Measurements from ENCODE around the gene MGRN1. TPM values are rescaled to one million over a fixed set of nuclear protein-coding genes. Genes with fewer than 3 reads are reported as not detected.

The MGRN1 gene
- total RNA-seq, 1 donor from 2014 or later, result 22.9 TPM

- no peak for DNase-seq (ENCODE audit: low read depth, low spot score)
These were observed 27.2 kb downstream of the MGRN1 start for GRCh38 chr16:4651827-4652226.

GRCh38 chr16:4652561-4652960 is 27.9 kb downstream of the MGRN1 start:
- no peak for DNase-seq (ENCODE audit: low read depth, low spot score)

GRCh38 chr16:4654011-4654963 is 29.7 kb downstream of the MGRN1 start:
- no peak for DNase-seq (ENCODE audit: low read depth, low spot score)

- no peak for DNase-seq (ENCODE audit: low read depth, low spot score)
These were observed 30.5 kb downstream of the MGRN1 start for GRCh38 chr16:4654964-4655590.

GRCh38 chr16:4655801-4656200 is 31.2 kb downstream of the MGRN1 start:
- no peak for DNase-seq (ENCODE audit: low read depth, low spot score)

GRCh38 chr16:4656221-4656620 is 31.6 kb downstream of the MGRN1 start:
- no peak for DNase-seq (ENCODE audit: low read depth, low spot score)

GRCh38 chr16:4656695-4657686 is 32.4 kb downstream of the MGRN1 start:
- no peak for DNase-seq (ENCODE audit: low read depth, low spot score)

GRCh38 chr16:4659363-4660353 is 35.0 kb downstream of the MGRN1 start:
- no peak for DNase-seq (ENCODE audit: low read depth, low spot score)

GRCh38 chr16:4660454-4661007 is 35.9 kb downstream of the MGRN1 start:
- peak; percentile 22 for DNase-seq (ENCODE audit: low read depth, low spot score)

GRCh38 chr16:4661661-4662060 is 37.0 kb downstream of the MGRN1 start:
- no peak for DNase-seq (ENCODE audit: low read depth, low spot score)

- DNase-seq (ENCODE audit: low read depth, low spot score), result no peak
These were observed 38.8 kb downstream of the MGRN1 start for GRCh38 chr16:4663465-4663776.

- DNase-seq (ENCODE audit: low read depth, low spot score), result no peak
These were observed 39.3 kb downstream of the MGRN1 start for GRCh38 chr16:4663777-4664465.

GRCh38 chr16:4664538-4665418 is 40.2 kb downstream of the MGRN1 start:
- DNase-seq (ENCODE audit: low read depth, low spot score), result no peak

GRCh38 chr16:4666537-4667202 is 42.0 kb downstream of the MGRN1 start:
- no peak for DNase-seq (ENCODE audit: low read depth, low spot score)

- DNase-seq (ENCODE audit: low read depth, low spot score), result no peak
These were observed 42.8 kb downstream of the MGRN1 start for GRCh38 chr16:4667203-4667963.

GRCh38 chr16:4668313-4668960 is 43.8 kb downstream of the MGRN1 start:
- no peak for DNase-seq (ENCODE audit: low read depth, low spot score)
